ENCODE results near the gene RACGAP1. TPM values are rescaled to one million over a fixed set of nuclear protein-coding genes. Genes with fewer than 3 reads are reported as not detected.

Gene RACGAP1
- total RNA-seq, 3 donors from 2014 or later: 16.0 to 45.5 (median 34.4) TPM

DNA sequence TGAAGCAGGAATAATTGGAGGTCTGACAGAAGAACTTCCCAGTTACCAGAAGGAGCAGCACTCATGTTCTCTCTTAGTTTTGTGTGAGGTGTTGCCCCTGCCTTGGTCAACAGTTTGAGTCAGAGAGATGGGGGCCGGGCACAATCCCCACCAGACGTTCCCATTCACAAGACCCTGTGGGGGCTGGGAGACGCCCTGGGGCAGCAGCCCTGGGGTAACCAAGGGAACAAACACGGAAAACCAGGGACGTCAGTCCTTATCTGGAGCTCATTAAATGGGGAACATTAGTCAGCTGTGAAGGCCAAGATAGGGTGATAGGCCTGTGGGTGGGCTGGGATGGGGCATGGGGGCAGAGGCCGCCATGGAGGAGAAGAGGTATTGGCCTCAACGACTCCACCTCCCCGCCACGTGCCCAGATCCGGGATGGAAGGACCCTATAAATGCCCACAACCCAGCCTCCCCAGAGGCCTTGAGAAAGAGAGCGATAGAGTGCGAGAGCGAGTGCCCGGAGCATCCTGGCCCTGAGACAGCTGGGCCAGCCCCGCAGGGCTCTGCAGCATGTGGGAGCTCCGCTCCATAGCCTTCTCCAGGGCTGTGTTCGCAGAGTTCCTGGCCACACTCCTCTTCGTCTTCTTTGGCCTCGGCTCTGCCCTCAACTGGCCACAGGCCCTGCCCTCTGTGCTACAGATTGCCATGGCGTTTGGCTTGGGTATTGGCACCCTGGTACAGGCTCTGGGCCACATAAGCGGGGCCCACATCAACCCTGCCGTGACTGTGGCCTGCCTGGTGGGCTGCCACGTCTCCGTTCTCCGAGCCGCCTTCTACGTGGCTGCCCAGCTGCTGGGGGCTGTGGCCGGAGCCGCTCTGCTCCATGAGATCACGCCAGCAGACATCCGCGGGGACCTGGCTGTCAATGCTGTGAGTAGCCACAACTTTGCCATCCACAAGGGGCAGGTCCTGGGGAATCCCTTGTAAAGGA is 74.7 kb downstream of the RACGAP1 start, which contains the start of gene AQP2:
Gene AQP2, plus strand, starts transcription at position 465 of the 979 bp plus-strand sequence. Its CDS starts 94 bp downstream, at position 559.
- TF ChIP-seq, protein P1, sequence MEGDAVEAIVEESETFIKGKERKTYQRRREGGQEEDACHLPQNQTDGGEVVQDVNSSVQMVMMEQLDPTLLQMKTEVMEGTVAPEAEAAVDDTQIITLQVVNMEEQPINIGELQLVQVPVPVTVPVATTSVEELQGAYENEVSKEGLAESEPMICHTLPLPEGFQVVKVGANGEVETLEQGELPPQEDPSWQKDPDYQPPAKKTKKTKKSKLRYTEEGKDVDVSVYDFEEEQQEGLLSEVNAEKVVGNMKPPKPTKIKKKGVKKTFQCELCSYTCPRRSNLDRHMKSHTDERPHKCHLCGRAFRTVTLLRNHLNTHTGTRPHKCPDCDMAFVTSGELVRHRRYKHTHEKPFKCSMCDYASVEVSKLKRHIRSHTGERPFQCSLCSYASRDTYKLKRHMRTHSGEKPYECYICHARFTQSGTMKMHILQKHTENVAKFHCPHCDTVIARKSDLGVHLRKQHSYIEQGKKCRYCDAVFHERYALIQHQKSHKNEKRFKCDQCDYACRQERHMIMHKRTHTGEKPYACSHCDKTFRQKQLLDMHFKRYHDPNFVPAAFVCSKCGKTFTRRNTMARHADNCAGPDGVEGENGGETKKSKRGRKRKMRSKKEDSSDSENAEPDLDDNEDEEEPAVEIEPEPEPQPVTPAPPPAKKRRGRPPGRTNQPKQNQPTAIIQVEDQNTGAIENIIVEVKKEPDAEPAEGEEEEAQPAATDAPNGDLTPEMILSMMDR (IDR thresholded peaks at IDR 0.05): no peak
- no peaks in the 10 kb centered on the region for H3K4me1 ChIP-seq (ENCODE audit: low read depth)
- H3K36me3 ChIP-seq (ENCODE audit: low read depth): no peaks in the 10 kb centered on the region
- H3K9me3 ChIP-seq: no peaks in the 10 kb centered on the region
- H3K4me3 ChIP-seq: no peak within 1 kb of the TSS
- intact Hi-C loops (cut with DNase I, micrococcal nuclease): no loop called here
- DNase-seq (no peak), ATAC-seq (no peak)

DNA sequence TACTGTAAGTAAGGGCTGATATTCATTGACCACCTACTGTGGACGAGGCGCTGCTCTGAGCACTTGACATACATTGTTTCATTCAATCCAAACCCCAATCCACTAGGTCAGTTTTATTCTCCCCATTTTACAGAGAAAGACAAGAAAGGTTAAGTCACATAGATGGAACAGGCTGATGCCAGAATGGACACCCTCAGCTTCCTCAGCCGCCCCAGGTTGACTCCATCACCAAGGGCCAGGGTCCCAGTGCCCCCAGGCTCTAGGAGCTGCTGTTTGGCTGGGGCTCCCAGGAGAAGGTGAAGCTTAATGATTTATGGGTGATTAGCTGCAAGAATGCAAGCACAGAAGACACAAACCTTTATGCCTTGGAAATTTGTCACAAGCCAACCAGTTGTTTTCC is 75.4 kb downstream of the RACGAP1 start:
- H3K4me1 ChIP-seq (ENCODE audit: low read depth): no peaks in the 10 kb centered on the region
- ATAC-seq (no peak), DNase-seq (no peak)
- no peaks in the 10 kb centered on the region for H3K36me3 ChIP-seq (ENCODE audit: low read depth)
- intact Hi-C loops (cut with DNase I, micrococcal nuclease): no loop called here
- H3K9me3 ChIP-seq: no peaks in the 10 kb centered on the region
- H3K4me3 ChIP-seq: no peak overlapping the region
- TF ChIP-seq, protein P1 (IDR thresholded peaks at IDR 0.05): no peak

GRCh38 chr12:49948866-49949845 is 76.1 kb downstream of the RACGAP1 start:
- TF ChIP-seq, protein P1 (IDR thresholded peaks at IDR 0.05): no peak
- intact Hi-C loops (cut with DNase I, micrococcal nuclease): no loop called here
- no peaks in the 10 kb centered on the region for H3K36me3 ChIP-seq (ENCODE audit: low read depth)
- peak in 1 of 3 donors; percentile 6 for DNase-seq
- H3K9me3 ChIP-seq: no peaks in the 10 kb centered on the region
- ATAC-seq: no peak
- no peaks in the 10 kb centered on the region for H3K4me1 ChIP-seq (ENCODE audit: low read depth)
- H3K4me3 ChIP-seq: no peak overlapping the region

DNA sequence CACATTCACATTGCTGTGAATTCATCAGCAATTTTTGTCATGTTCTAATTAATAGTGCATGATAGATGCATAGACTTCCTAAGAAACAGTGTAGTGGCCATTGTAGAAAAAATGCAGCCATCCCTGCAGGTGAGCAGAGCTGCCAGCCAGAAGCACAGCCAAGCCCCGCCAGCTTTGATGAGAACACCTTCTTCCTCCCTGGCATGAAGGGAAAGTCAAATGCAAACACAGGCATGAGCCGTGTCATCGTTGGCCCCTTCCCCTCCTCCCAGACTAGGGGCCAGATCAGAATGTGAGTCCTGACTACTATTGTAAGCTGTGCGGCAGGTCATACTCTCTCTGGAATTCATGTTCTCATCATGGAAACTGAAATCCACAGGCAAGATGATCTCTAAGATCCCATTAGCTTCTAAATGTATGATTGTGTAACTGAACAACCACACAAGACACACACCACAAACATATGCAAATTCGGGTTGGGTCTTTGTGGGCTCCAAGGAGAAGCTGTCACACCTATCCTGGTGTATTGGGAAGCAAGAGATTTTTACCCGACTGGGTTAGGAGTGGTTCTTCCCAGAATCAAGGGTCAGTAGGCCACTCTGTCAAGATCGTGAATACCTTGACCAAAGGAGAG is 77.6 kb downstream of the RACGAP1 start:
- ATAC-seq (no peak), DNase-seq (no peak)
- H3K4me1 ChIP-seq (ENCODE audit: low read depth): peaks cover 6% of the 10 kb centered on the region
- intact Hi-C loops (cut with DNase I, micrococcal nuclease): no loop called here
- no peaks in the 10 kb centered on the region for H3K36me3 ChIP-seq (ENCODE audit: low read depth)
- no peak overlapping the region for H3K4me3 ChIP-seq
- TF ChIP-seq, protein P1 (IDR thresholded peaks at IDR 0.05): no peak
- H3K9me3 ChIP-seq: no peaks in the 10 kb centered on the region

GRCh38 chr12:49946497-49946896 is 78.8 kb downstream of the RACGAP1 start:
- H3K4me1 ChIP-seq (ENCODE audit: low read depth): peaks cover 6% of the 10 kb centered on the region
- intact Hi-C loops (cut with DNase I, micrococcal nuclease): no loop called here
- ATAC-seq (no peak), DNase-seq (no peak)
- no peaks in the 10 kb centered on the region for H3K36me3 ChIP-seq (ENCODE audit: low read depth)
- TF ChIP-seq, protein P1 (IDR thresholded peaks at IDR 0.05): no peak
- H3K4me3 ChIP-seq: no peak overlapping the region
- H3K9me3 ChIP-seq: no peaks in the 10 kb centered on the region
